ENCODE results near the gene IQCF2.

- TF ChIP-seq CTCF (IDR thresholded peaks at IDR 0.05) = no peak
- no peak for TF ChIP-seq POLR2A (IDR thresholded peaks at IDR 0.05)
These were observed at the start of gene IQCF2 for GRCh38 chr3:51860703-51861665.
